NCI-H1048 (cell line): Measurements from ENCODE around the gene SLC48A1.

Experiments
- DNase-seq: peaks from one replicate; lab custom pipeline; 2025; lab: John Stamatoyannopoulos, UW

The SLC48A1 gene

GRCh38 chr12:47773062-47773857 lies at the start of gene SLC48A1:
Gene SLC48A1 (plus strand): TSS chr12:47773238. CDS start chr12:47773305, 67 bp downstream.
- DNase-seq: no peak

- DNase-seq: no peak
Observed at GRCh38 chr12:47725091-47725772, 47.8 kb upstream of the SLC48A1 start, which contains the start of gene ENDOU. Gene ENDOU (minus strand): TSS chr12:47725490. CDS start chr12:47725413, 77 bp downstream.

- no peak for DNase-seq
Observed at GRCh38 chr12:47725893-47726292, 47.1 kb upstream of the SLC48A1 start.

- no peak for DNase-seq
Observed at GRCh38 chr12:47729233-47729632, 43.8 kb upstream of the SLC48A1 start.

GRCh38 chr12:47730341-47730744 lies 42.7 kb upstream of the SLC48A1 start:
- DNase-seq: no peak

- no peak for DNase-seq
Observed at GRCh38 chr12:47731723-47732122, 41.3 kb upstream of the SLC48A1 start.

- DNase-seq: no peak
Observed at GRCh38 chr12:47732504-47732903, 40.5 kb upstream of the SLC48A1 start.

- no peak for DNase-seq
Observed at GRCh38 chr12:47733142-47733541, 39.9 kb upstream of the SLC48A1 start.

- DNase-seq: no peak
Observed at GRCh38 chr12:47734725-47735480, 38.1 kb upstream of the SLC48A1 start.

- DNase-seq: no peak
Observed at GRCh38 chr12:47735649-47736048, 37.4 kb upstream of the SLC48A1 start.

GRCh38 chr12:47736216-47736615 lies 36.8 kb upstream of the SLC48A1 start:
- no peak for DNase-seq

- DNase-seq: no peak
Observed at GRCh38 chr12:47736877-47737676, 36.0 kb upstream of the SLC48A1 start.

- DNase-seq: no peak
Observed at GRCh38 chr12:47737936-47738594, 35.0 kb upstream of the SLC48A1 start.

- no peak for DNase-seq
Observed at GRCh38 chr12:47739297-47739696, 33.7 kb upstream of the SLC48A1 start.

GRCh38 chr12:47739979-47740378 lies 33.1 kb upstream of the SLC48A1 start:
- DNase-seq: no peak

GRCh38 chr12:47740606-47741339 lies 32.3 kb upstream of the SLC48A1 start:
- no peak for DNase-seq

- DNase-seq: no peak
Observed at GRCh38 chr12:47741340-47741703, 31.7 kb upstream of the SLC48A1 start.

- DNase-seq: no peak
Observed at GRCh38 chr12:47742253-47742825, 30.7 kb upstream of the SLC48A1 start.

- DNase-seq: no peak
Observed at GRCh38 chr12:47743311-47743860, 29.7 kb upstream of the SLC48A1 start.
